RWPE2 (cell line): ENCODE data around the gene MTNR1B.

ENCODE experiments used
- ATAC-seq: fragments of 200-7000 bp; cut with Tn5 transposase; 3 replicates; pipeline ENCODE4 v1.9.1; 2021; ENCODE audit warnings: low read depth
- DNase-seq: peaks from one replicate; pipeline ENCODE4 v3.0.0-alpha.2; 2020; ENCODE audit warnings: low spot score
- H3K27ac ChIP-seq: fragments of 450-650 bp; 2 replicates; pipeline ENCODE4 v1.5.1; 2017; ENCODE audit warnings: mild to moderate bottlenecking; ENCODE audit not compliant: poor library complexity, severe bottlenecking
- H3K27me3 ChIP-seq: fragments of 250-450 bp; sonication (Bioruptor Pico); 2 replicates; pipeline ENCODE4 v1.5.1; 2021; ENCODE audit warnings: mild to moderate bottlenecking, moderate library complexity; ENCODE audit not compliant: insufficient read depth, poor library complexity, severe bottlenecking
- H3K36me3 ChIP-seq: fragments of 250-450 bp; sonication (Bioruptor Pico); 2 replicates; pipeline ENCODE4 v1.5.1; 2020; ENCODE audit warnings: low read depth, mild to moderate bottlenecking, moderate library complexity
- H3K4me1 ChIP-seq: fragments of 250-450 bp; sonication (Bioruptor Pico); 2 replicates; pipeline ENCODE4 v1.5.1; 2021; ENCODE audit warnings: mild to moderate bottlenecking, moderate library complexity; ENCODE audit not compliant: insufficient read depth, poor library complexity, severe bottlenecking
- H3K4me3 ChIP-seq: fragments of 250-450 bp; sonication (Bioruptor Pico); 2 replicates; pipeline ENCODE4 v1.5.1; 2021; ENCODE audit warnings: mild to moderate bottlenecking, moderate library complexity; ENCODE audit not compliant: severe bottlenecking
- H3K9me3 ChIP-seq: fragments of 250-450 bp; sonication (Bioruptor Pico); 2 replicates; pipeline ENCODE4 v1.5.1; 2021; ENCODE audit warnings: mild to moderate bottlenecking, moderate library complexity; ENCODE audit not compliant: severe bottlenecking
- CTCF ChIP-seq: fragments of 450-650 bp; IDR thresholded peaks from one replicate; pipeline ENCODE4 v1.5.1; 2017; ENCODE audit warnings: mild to moderate bottlenecking, moderate library complexity; ENCODE audit not compliant: poor library complexity, severe bottlenecking

Gene MTNR1B

GRCh38 chr11:92972248-92972647, 2.8 kb downstream of the MTNR1B start:
- H3K4me3 ChIP-seq, result no peak overlapping the region

GRCh38 chr11:92975285-92975684, 5.8 kb downstream of the MTNR1B start:
- no peaks in the 10 kb centered on the region for H3K36me3 ChIP-seq
- no peaks in the 10 kb centered on the region for H3K9me3 ChIP-seq
- no peak overlapping the region for H3K4me3 ChIP-seq
- peaks cover 10% of the 10 kb centered on the region for H3K4me1 ChIP-seq
- DNase-seq, result no peak
- no peak for TF ChIP-seq CTCF
- no peak for ATAC-seq
- peaks cover 4% of the 10 kb centered on the region for H3K27me3 ChIP-seq
- H3K27ac ChIP-seq, result no peak overlapping the region

More at GRCh38 chr11:92972248-92972647, 2.8 kb downstream of the MTNR1B start:
- H3K9me3 ChIP-seq, result no peaks in the 10 kb centered on the region
- H3K4me1 ChIP-seq, result no peaks in the 10 kb centered on the region
- ATAC-seq (no peak), DNase-seq (no peak)
- H3K36me3 ChIP-seq, result no peaks in the 10 kb centered on the region
- H3K27me3 ChIP-seq, result peaks cover 30% of the 10 kb centered on the region
- no peak for TF ChIP-seq CTCF
- no peak overlapping the region for H3K27ac ChIP-seq

GRCh38 chr11:92976681-92977080, 7.2 kb downstream of the MTNR1B start:
- no peak overlapping the region for H3K27ac ChIP-seq
- H3K4me1 ChIP-seq, result peaks cover 10% of the 10 kb centered on the region
- DNase-seq (no peak), ATAC-seq (no peak)
- H3K36me3 ChIP-seq, result no peaks in the 10 kb centered on the region
- H3K27me3 ChIP-seq, result no peaks in the 10 kb centered on the region
- H3K9me3 ChIP-seq, result no peaks in the 10 kb centered on the region
- no peak for TF ChIP-seq CTCF
- H3K4me3 ChIP-seq, result no peak overlapping the region

GRCh38 chr11:92977401-92977800, 8.0 kb downstream of the MTNR1B start:
- ATAC-seq (no peak), DNase-seq (no peak)
- Histone ChIP-seq H3K4me1 (peaks cover 10% of the 10 kb centered on the region), H3K4me3 (no peak overlapping the region), H3K36me3 (no peaks in the 10 kb centered on the region), H3K27ac (no peak overlapping the region), H3K9me3 (no peaks in the 10 kb centered on the region), H3K27me3 (no peaks in the 10 kb centered on the region)
- TF ChIP-seq CTCF, result no peak

DNA sequence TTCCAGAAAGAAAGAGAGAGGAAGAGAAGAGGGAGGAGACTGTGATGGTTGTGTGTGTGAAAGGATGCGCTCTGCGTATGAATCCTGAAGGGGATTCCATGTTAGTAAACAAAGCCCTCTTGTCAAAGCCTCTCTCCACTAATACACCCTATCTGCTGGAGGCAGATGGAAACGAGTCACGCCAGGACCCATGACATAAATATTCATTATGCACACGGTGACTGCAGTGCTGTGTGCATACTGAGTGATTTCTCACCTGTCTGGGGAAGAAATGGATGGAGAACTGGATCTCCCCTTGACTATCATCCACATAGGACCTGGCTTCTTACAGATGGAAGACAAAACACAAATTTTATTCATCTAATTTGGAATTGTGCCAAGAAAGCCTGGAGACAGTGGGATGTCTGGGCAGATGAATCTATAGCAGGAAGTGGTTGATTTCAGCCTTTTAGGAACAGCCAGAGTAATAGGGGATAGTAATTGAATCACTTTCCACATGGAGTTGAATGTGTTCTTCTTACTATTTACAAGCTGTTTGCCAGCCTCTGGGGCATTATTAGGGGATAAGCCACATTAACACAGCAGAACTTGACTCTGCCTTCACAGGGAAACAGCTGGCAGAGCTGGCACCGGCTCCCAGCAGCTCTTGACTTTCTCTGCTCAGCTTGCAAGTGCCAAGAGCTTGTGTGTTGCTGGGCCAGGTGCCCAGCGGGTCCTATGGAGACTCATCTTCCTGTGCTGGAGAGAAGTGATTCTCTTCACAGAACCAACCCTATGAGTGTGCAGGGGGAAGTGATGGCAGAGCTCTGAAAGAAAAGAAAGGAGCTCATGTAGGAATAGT, 9.0 kb downstream of the MTNR1B start:
- Histone ChIP-seq H3K9me3 (no peaks in the 10 kb centered on the region), H3K4me1 (peaks cover 10% of the 10 kb centered on the region), H3K36me3 (no peaks in the 10 kb centered on the region), H3K4me3 (no peak overlapping the region), H3K27me3 (no peaks in the 10 kb centered on the region), H3K27ac (peak overlapping the region; percentile 53)
- TF ChIP-seq CTCF, result no peak
- peak; percentile 66 for ATAC-seq
- DNase-seq, result no peak
